GM06990 (cell line): ENCODE results near the gene ADAM11.
A peak's percentile ranks its signal among the peaks of the same experiment; 100 is the strongest.

Experiments used
- DNase-seq: peaks from one replicate; pipeline ENCODE4 v3.0.0-alpha.2; 2011; ENCODE audit not compliant: insufficient read length; ENCODE audit errors: extremely low read depth
- H3K27me3 ChIP-seq: replicated peaks from 2 replicates; pipeline ENCODE4 v1.6.0; 2011; ENCODE audit warnings: low read length; ENCODE audit not compliant: control insufficient read depth, insufficient read depth
- H3K36me3 ChIP-seq: 2 replicates; pipeline ENCODE4 v1.5.1; 2011; ENCODE audit warnings: low read length; ENCODE audit not compliant: control insufficient read depth, insufficient read depth
- H3K4me3 ChIP-seq: replicated peaks from 2 replicates; pipeline ENCODE4 v1.5.1; 2011; ENCODE audit warnings: low read depth, mild to moderate bottlenecking, control low read depth, low read length
- CTCF ChIP-seq: IDR thresholded peaks from 2 replicates; pipeline ENCODE4 v1.5.1; 2011; ENCODE audit warnings: low read length, control low read depth, mild to moderate bottlenecking, inconsistent platforms; ENCODE audit not compliant: insufficient read depth, poor library complexity, severe bottlenecking

ADAM11 gene

GRCh38 chr17:44772308-44773045, 13.7 kb downstream of the ADAM11 start:
- TF ChIP-seq CTCF = no peak
- H3K4me3 ChIP-seq = no peak overlapping the region
- H3K36me3 ChIP-seq = no peaks in the 10 kb centered on the region
- H3K27me3 ChIP-seq = peaks cover 2% of the 10 kb centered on the region; the same call in 1 of the 2 replicates
- no peak for DNase-seq

GRCh38 chr17:44773140-44773539, 14.4 kb downstream of the ADAM11 start:
- Histone ChIP-seq H3K27me3 (peaks cover 2% of the 10 kb centered on the region; the same call in 1 of the 2 replicates), H3K4me3 (no peak overlapping the region), H3K36me3 (no peaks in the 10 kb centered on the region)
- DNase-seq = no peak
- no peak for TF ChIP-seq CTCF

- Histone ChIP-seq H3K36me3 (no peaks in the 10 kb centered on the region), H3K4me3 (peak overlapping the region; percentile 72), H3K27me3 (peaks cover 2% of the 10 kb centered on the region; the same call in 1 of the 2 replicates)
- peak; percentile 84 for DNase-seq
- TF ChIP-seq CTCF = peak; percentile 99
These were observed 15.7 kb downstream of the ADAM11 start for GRCh38 chr17:44774271-44775135.

DNA sequence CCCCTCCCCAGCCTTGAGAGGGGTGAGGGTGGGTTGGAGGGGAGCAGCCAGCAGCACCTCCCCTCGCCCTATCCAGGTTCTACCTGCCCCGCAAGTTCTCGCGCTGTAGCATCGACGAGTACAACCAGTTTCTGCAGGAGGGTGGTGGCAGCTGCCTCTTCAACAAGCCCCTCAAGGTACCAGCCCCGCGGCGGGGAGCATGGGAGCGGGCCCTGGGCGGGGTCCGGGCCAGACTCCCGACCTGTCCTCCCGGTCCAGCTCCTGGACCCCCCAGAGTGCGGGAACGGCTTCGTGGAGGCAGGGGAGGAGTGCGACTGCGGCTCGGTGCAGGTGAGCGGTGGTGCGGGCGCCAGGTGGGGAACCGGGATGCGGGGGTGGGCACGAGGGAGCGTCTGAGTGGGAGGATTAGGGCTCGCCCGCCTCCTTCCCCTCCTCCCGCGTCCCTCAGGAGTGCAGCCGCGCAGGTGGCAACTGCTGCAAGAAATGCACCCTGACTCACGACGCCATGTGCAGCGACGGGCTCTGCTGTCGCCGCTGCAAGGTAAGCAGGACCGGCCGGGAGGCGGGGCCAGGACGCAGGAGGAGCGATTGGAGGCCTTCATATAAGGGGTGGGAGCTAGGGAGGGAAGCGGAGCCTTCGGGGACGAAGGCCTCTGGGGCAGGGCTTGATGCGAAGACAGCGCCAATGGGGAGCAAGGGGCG, 16.5 kb downstream of the ADAM11 start:
- Histone ChIP-seq H3K4me3 (peak overlapping the region; percentile 72), H3K36me3 (no peaks in the 10 kb centered on the region), H3K27me3 (peaks cover 2% of the 10 kb centered on the region; the same call in 1 of the 2 replicates)
- TF ChIP-seq CTCF = no peak
- peak; percentile 95 for DNase-seq

GRCh38 chr17:44775838-44776621, 17.2 kb downstream of the ADAM11 start:
- no peak for DNase-seq
- no peak for TF ChIP-seq CTCF
- Histone ChIP-seq H3K36me3 (no peaks in the 10 kb centered on the region), H3K4me3 (peak overlapping the region; percentile 72), H3K27me3 (peaks cover 2% of the 10 kb centered on the region; the same call in 1 of the 2 replicates)
